GM10266 (cell line): ENCODE data around the gene FOXP1.

Experiments used
- DNase-seq: peaks from one replicate; pipeline ENCODE4 v3.0.0; 2012; ENCODE audit errors: extremely low spot score
- CTCF ChIP-seq: IDR thresholded peaks from 2 replicates; pipeline ENCODE4 v1.5.1; 2012; ENCODE audit warnings: mild to moderate bottlenecking, low read depth; ENCODE audit not compliant: control insufficient read depth, insufficient read depth; ENCODE audit errors: missing control alignments

The FOXP1 gene

GRCh38 chr3:71355037-71355436, 228.5 kb downstream of the FOXP1 start:
- no peak for TF ChIP-seq CTCF
- DNase-seq, result no peak

DNA sequence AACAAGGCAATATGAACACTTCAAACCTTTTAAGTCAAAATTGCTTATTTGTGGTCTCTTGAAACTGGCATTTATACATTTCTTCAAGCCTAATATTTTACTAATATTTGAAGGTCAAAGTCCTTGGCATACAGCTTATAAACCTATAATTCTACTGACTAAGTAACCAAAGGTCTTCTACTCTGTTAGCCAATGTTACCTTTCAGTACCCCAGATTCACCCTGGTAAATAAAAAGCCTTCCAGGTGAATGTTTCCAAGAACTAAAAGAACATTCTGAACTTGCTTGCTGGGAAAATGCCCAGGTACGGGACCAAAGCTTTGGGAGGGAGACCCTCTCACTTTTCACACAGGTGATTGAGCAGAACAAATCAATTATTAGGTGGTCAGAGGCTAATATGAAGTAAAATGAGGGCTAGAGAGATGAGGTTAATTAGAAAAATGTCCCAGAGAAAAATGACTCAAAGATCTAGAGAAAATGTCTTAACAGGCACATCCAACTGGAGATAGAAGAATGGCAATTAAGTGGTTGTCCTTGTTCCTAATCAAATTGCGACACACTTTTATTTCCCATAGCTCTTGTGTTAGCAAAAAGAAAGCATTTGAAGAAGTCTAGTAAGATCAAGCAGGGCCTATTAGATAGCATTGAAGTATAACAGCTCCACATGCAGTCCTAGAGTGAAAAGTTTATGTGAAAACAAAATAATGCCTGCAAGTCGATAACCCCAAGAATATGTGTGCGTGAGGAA, 232.0 kb downstream of the FOXP1 start:
- DNase-seq, result no peak
- no peak for TF ChIP-seq CTCF

GRCh38 chr3:71350998-71351397, 232.5 kb downstream of the FOXP1 start:
- TF ChIP-seq CTCF, result no peak
- DNase-seq, result no peak

DNA sequence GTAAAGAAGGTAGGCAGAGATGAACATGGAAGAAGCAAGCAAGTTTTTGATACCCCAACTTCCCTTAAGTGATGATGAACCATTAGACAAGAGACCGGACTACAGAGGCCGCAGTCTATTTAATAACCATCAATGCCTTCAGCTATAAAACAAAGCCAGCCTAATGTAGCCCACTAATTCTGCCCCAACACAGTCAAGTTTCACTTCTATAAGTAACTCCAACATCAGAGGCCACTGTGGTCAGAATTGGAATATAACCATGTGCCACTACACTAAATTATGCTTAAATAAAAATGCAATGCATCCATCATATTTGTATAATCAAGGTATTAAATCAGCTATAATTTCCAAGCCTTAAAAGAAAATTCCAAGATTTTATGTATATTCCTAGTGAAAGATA, 234.7 kb downstream of the FOXP1 start:
- TF ChIP-seq CTCF, result no peak
- no peak for DNase-seq

- TF ChIP-seq CTCF, result no peak
- no peak for DNase-seq
Measured at GRCh38 chr3:71348001-71348632, 235.4 kb downstream of the FOXP1 start.

DNA sequence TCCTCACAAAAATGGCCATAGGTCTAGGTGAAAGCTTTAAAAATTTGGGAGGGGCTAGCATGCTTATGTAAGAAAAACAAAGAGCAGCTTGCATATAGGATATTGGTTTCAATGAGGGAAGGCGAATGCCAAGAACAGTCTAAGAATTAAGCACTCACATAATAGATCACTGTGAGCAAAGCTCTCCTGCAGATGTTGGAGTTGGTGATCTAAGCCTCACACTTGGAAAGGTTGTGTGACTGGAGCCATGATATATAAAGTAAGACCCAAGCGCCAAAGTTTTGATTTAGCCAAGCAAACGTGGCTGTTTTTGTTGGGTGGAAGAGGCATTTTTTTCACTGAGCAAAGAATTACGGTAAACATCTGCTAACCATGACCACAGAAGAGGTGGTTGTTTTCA, 237.5 kb downstream of the FOXP1 start:
- no peak for DNase-seq
- no peak for TF ChIP-seq CTCF

DNA sequence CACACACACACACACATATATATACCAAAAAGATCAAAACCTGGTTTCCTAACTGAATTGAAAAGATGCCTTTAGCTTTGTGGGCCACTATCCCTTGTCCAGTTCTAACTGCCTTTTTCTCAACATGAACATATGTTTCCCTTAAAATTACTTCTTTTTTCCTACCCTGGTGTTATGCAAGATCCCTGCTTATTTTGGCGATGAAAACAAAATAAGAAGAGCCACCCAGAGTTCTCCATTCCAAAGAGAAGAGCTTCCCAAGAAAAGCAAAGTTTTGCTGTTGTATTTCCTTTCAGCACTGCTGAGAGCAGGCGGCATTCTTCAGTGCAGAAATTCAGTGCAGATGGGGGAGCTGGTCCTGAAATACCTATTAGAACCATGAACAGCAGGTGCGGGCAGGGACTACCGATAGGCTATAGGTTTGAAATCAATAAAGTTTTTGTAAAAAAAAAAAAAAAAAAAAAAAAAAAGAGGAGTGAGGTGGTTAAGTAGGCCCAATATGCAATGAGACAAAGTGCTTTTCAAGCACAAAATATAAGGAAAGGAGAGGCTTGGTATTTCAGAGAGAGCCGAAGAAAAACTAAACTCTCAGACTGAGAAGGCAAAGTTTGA, 238.0 kb downstream of the FOXP1 start:
- DNase-seq, result no peak
- TF ChIP-seq CTCF, result no peak
